Endothelial cell of umbilical vein (primary cell): Measurements from ENCODE around the gene STX4. TPM values are rescaled to one million over a fixed set of nuclear protein-coding genes. Genes with fewer than 3 reads are reported as not detected.

Source experiments
- BruUV-seq: library from RNA; stranded (reverse); fragments of 400-500 nt; replicated peaks from 2 replicates; lab custom pipeline; 2021; lab: Mats Ljungman, UMichigan
- CTCF ChIA-PET: fragments of 300-600, 350-600 bp; sonication (Branson Sonifier 250); formaldehyde crosslinking; loops from one replicate; lab custom pipeline; 2021; ENCODE audit warnings: antibody characterized with exemption, inconsistent platforms; lab: Charles Lee
- POLR2A ChIA-PET: fragments of 300-600, 350-600 bp; sonication (Branson Sonifier 250); formaldehyde crosslinking; loops from one replicate; lab custom pipeline; 2021; ENCODE audit warnings: antibody characterized with exemption, inconsistent platforms; lab: Charles Lee
- DNase-seq: peaks from one replicate; pipeline ENCODE4 v3.0.0-alpha.2; 2011; ENCODE audit warnings: low read depth, low spot score
- FAIRE-seq: peaks from 2 replicates; lab custom pipeline; 2011; peaks lifted over from hg19 to GRCh38; lab: Jason Lieb, UNC
- H2AFZ ChIP-seq: 2 replicates; pipeline ENCODE4 v1.6.0; 2012; ENCODE audit warnings: low read depth, low read length, control low read depth, inconsistent platforms
- H3K27ac ChIP-seq: 2 replicates; pipeline ENCODE4 v1.5.1; 2011; ENCODE audit warnings: low read depth, mild to moderate bottlenecking, control low read depth, low read length, moderate library complexity; ENCODE audit not compliant: insufficient read depth
- H3K27me3 ChIP-seq, 2 experiments: 2 replicates each; pipeline versions ENCODE4 v1.6.0 to v1.6.1; 2011; ENCODE audit warnings: low read length in 2 of 2, mixed read lengths in 1 of 2; ENCODE audit not compliant: control insufficient read depth in 2 of 2, insufficient read depth in 2 of 2
- H3K36me3 ChIP-seq, 2 experiments: 2 replicates in 1 of 2; 3 replicates in 1 of 2; pipeline ENCODE4 v1.5.1; 2011; ENCODE audit warnings: low read length in 2 of 2, mild to moderate bottlenecking in 1 of 2, moderate library complexity in 1 of 2; ENCODE audit not compliant: control insufficient read depth in 2 of 2, insufficient read depth in 2 of 2; ENCODE audit errors: extremely low read depth in 1 of 2
- H3K4me1 ChIP-seq: 3 replicates; pipeline ENCODE4 v1.5.1; 2011; ENCODE audit warnings: mild to moderate bottlenecking, low read length; ENCODE audit not compliant: control insufficient read depth, insufficient read depth; ENCODE audit errors: extremely low read depth
- H3K4me2 ChIP-seq: 2 replicates; pipeline ENCODE4 v1.6.1; 2011; ENCODE audit warnings: low read length, control low read depth, mixed read lengths; ENCODE audit not compliant: insufficient read depth
- H3K4me3 ChIP-seq, 3 experiments: fragments of 200-600 bp in 1 of 3; sonication (generic), shearing (Covaris generic) in 1 of 3; replicated peaks in 1 of 3; 2 replicates each; pipeline ENCODE4 v1.5.1; 2011 to 2016; ENCODE audit warnings: control low read depth in 3 of 3, low read length in 3 of 3, mild to moderate bottlenecking in 2 of 3, inconsistent platforms in 1 of 3, low read depth in 1 of 3, moderate library complexity in 1 of 3; ENCODE audit not compliant: insufficient read depth in 1 of 3
- H3K79me2 ChIP-seq: 2 replicates; pipeline ENCODE4 v1.6.0; 2012; ENCODE audit warnings: low read length, inconsistent platforms; ENCODE audit not compliant: control insufficient read depth, insufficient read depth
- H3K9ac ChIP-seq: replicated peaks from 2 replicates; pipeline ENCODE3; 2011; ENCODE audit warnings: low read length, control low read depth; ENCODE audit not compliant: insufficient read depth; ENCODE audit errors: extremely low read depth
- H3K9me1 ChIP-seq: replicated peaks from 3 replicates; pipeline ENCODE4 v1.6.0; 2011; ENCODE audit warnings: mild to moderate bottlenecking, low read length; ENCODE audit not compliant: control insufficient read depth, insufficient read depth; ENCODE audit errors: extremely low read depth
- H3K9me3 ChIP-seq: replicated peaks from 2 replicates; pipeline ENCODE4 v1.5.1; 2012; ENCODE audit warnings: low read length, inconsistent platforms; ENCODE audit not compliant: control insufficient read depth, insufficient read depth
- H4K20me1 ChIP-seq: replicated peaks from 2 replicates; pipeline ENCODE3; 2011; ENCODE audit warnings: mild to moderate bottlenecking, low read length; ENCODE audit not compliant: control insufficient read depth, insufficient read depth; ENCODE audit errors: extremely low read depth
- EZH2 ChIP-seq: IDR thresholded peaks from 2 replicates; pipeline ENCODE4 v1.6.1; 2012; ENCODE audit warnings: borderline replicate concordance, low read depth, mild to moderate bottlenecking, moderate library complexity, low read length, inconsistent platforms; ENCODE audit not compliant: severe bottlenecking
- FOS ChIP-seq: IDR thresholded peaks from 2 replicates; pipeline ENCODE4 v1.6.1; 2011; ENCODE audit warnings: mild to moderate bottlenecking, low read length, moderate library complexity, borderline replicate concordance; ENCODE audit not compliant: insufficient read depth
- GATA2 ChIP-seq: IDR thresholded peaks from 2 replicates; pipeline ENCODE4 v1.7.0; 2011; ENCODE audit warnings: low read depth, mild to moderate bottlenecking, moderate library complexity, mixed read lengths, low read length; ENCODE audit not compliant: insufficient read length, insufficient read depth
- JUN ChIP-seq: IDR thresholded peaks from 2 replicates; pipeline ENCODE4 v1.6.1; 2011; ENCODE audit warnings: borderline replicate concordance, low read depth; ENCODE audit not compliant: insufficient read length, insufficient read depth
- MYC ChIP-seq: IDR thresholded peaks from one replicate; pipeline ENCODE4 v1.6.1; 2011; ENCODE audit warnings: mild to moderate bottlenecking, low read depth, low read length
- POLR2A ChIP-seq: IDR thresholded peaks from 2 replicates; pipeline ENCODE4 v1.6.1; 2012; ENCODE audit warnings: low read depth, mild to moderate bottlenecking, control low read depth, low read length
- POLR2AphosphoS5 ChIP-seq: IDR thresholded peaks from 2 replicates; pipeline ENCODE4 v1.6.1; 2012; ENCODE audit warnings: low read depth, mild to moderate bottlenecking, control low read depth, low read length, moderate library complexity; ENCODE audit not compliant: insufficient read depth
- dilution Hi-C: fragments of 300-500 bp; cut with MboI; formaldehyde crosslinking; loops from one replicate; pipeline ENCODE4 v1.15.0; 2019; ENCODE audit warnings: low sequenced_read_pairs; ENCODE audit not compliant: extremely low pct_ligation_motif_present
- intact Hi-C: fragments of 100-400 bp; cut with micrococcal nuclease; formaldehyde crosslinking; loops from one replicate; pipeline ENCODE4 v1.10.0; 2022
- polyA plus RNA-seq, 4 experiments: library from polyadenylated mRNA; depleted of rRNA in 3 of 4; stranded (reverse) in 3 of 4; unstranded in 1 of 4; fragments of >200 nt; gene quantifications; 2 replicates each; pipeline versions ENCODE4 v1.2.1 to v1.2.3, GENCODE V29; 2011 to 2012; ENCODE audit warnings: missing spikeins in 1 of 4
- total RNA-seq: library from RNA; stranded (reverse); gene quantifications from 2 replicates; pipeline ENCODE4 v1.2.3, GENCODE V29; 2021
- TF ChIP-seq, protein P1 (sequence below), 2 donors: IDR thresholded peaks; 1 replicate in 1 of 2; 2 replicates in 1 of 2; pipeline ENCODE4 v1.5.1; 2011; ENCODE audit warnings: low read length in 2 of 2, mild to moderate bottlenecking in 2 of 2, moderate library complexity in 2 of 2, control low read depth in 1 of 2, inconsistent platforms in 1 of 2, low read depth in 1 of 2; ENCODE audit not compliant: insufficient read depth in 1 of 2; ENCODE audit errors: extremely low read depth in 1 of 2
- TF ChIP-seq, protein P2 (sequence below): IDR thresholded peaks from 2 replicates; pipeline ENCODE4 v1.6.1; 2011; ENCODE audit not compliant: insufficient read depth, insufficient read length

STX4 gene
- total and polyA plus RNA-seq, 2 donors (not counting 3 experiments of a cell fraction or from before 2014, with no cell fraction given) = 49.5 to 65.2 TPM

DNA sequence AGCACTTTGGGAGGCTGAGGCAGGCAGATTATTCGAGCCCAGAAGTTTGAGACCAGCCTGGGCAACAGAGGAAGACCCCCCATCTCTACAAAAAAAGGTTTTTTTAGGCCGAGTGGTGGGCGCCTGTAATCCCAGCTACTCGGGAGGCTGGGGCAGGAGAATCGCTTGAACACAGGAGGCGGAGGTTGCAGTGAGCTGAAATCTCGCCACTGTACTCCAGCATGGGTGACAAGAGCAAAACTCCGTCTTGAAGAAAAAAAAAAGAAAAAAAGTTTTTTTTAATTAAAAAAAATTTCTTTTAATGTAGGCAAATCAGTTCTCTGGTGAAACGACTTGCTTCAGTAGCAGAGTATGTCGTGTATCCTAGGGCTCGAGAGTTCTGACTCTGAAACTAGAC is 37.4 kb upstream of the STX4 start:
- DNase-seq = no peak
- H3K27me3 ChIP-seq = no peaks in the 10 kb centered on the region
- CTCF ChIA-PET = interaction anchor here (1.5 to 1.6 kb wide), 2 partner anchors 10 to 11 kb away, joined by 3 to 5 read pairs; no protein-coding TSS in a partner anchor
- no peak overlapping the region for H3K4me3 ChIP-seq
- no peak overlapping the region for H3K27ac ChIP-seq
- no peaks in the 10 kb centered on the region for H3K9me1 ChIP-seq
- H2AFZ ChIP-seq = peak overlapping the region; percentile 79
- H3K4me1 ChIP-seq = no peaks in the 10 kb centered on the region
- no peak overlapping the region for H3K4me2 ChIP-seq
- POLR2A ChIA-PET = no interaction called here
- dilution Hi-C loops (no loop called here), intact Hi-C loops (loop anchor here (2.0 kb wide), 1 partner anchor 79 kb away; the partner anchor contains the start of genes ZNF646 and ZNF668)
- no peak for FAIRE-seq
- TF ChIP-seq, protein P1, sequence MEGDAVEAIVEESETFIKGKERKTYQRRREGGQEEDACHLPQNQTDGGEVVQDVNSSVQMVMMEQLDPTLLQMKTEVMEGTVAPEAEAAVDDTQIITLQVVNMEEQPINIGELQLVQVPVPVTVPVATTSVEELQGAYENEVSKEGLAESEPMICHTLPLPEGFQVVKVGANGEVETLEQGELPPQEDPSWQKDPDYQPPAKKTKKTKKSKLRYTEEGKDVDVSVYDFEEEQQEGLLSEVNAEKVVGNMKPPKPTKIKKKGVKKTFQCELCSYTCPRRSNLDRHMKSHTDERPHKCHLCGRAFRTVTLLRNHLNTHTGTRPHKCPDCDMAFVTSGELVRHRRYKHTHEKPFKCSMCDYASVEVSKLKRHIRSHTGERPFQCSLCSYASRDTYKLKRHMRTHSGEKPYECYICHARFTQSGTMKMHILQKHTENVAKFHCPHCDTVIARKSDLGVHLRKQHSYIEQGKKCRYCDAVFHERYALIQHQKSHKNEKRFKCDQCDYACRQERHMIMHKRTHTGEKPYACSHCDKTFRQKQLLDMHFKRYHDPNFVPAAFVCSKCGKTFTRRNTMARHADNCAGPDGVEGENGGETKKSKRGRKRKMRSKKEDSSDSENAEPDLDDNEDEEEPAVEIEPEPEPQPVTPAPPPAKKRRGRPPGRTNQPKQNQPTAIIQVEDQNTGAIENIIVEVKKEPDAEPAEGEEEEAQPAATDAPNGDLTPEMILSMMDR (IDR thresholded peaks at IDR 0.05; ENCODE audit: extremely low read depth in 1 of 2, insufficient read depth in 1 of 2, low read depth in 1 of 2, low read length in 2 of 2) = no peak
- TF ChIP-seq POLR2A = no peak
- TF ChIP-seq, protein P2, sequence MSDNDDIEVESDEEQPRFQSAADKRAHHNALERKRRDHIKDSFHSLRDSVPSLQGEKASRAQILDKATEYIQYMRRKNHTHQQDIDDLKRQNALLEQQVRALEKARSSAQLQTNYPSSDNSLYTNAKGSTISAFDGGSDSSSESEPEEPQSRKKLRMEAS = no peak
- no peak for TF ChIP-seq FOS
- no peak for TF ChIP-seq JUN
- TF ChIP-seq POLR2AphosphoS5 = no peak
- no peak for TF ChIP-seq EZH2
- TF ChIP-seq GATA2 = no peak
- TF ChIP-seq MYC = no peak
- no TSS peak for BruUV-seq
- no peaks in the 10 kb centered on the region for H3K79me2 ChIP-seq
- H3K9ac ChIP-seq = no peak overlapping the region
- no peaks in the 10 kb centered on the region for H3K36me3 ChIP-seq
- no peaks in the 10 kb centered on the region for H4K20me1 ChIP-seq
- H3K9me3 ChIP-seq = no peaks in the 10 kb centered on the region
